ENCODE results near the gene SORL1-AS1.

GRCh38 chr11:121448431-121448941 is 4.3 kb downstream of the SORL1-AS1 start:
- TF ChIP-seq POLR2AphosphoS5 (IDR thresholded peaks at IDR 0.05), result no peak
- TF ChIP-seq, protein P1, sequence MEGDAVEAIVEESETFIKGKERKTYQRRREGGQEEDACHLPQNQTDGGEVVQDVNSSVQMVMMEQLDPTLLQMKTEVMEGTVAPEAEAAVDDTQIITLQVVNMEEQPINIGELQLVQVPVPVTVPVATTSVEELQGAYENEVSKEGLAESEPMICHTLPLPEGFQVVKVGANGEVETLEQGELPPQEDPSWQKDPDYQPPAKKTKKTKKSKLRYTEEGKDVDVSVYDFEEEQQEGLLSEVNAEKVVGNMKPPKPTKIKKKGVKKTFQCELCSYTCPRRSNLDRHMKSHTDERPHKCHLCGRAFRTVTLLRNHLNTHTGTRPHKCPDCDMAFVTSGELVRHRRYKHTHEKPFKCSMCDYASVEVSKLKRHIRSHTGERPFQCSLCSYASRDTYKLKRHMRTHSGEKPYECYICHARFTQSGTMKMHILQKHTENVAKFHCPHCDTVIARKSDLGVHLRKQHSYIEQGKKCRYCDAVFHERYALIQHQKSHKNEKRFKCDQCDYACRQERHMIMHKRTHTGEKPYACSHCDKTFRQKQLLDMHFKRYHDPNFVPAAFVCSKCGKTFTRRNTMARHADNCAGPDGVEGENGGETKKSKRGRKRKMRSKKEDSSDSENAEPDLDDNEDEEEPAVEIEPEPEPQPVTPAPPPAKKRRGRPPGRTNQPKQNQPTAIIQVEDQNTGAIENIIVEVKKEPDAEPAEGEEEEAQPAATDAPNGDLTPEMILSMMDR (IDR thresholded peaks at IDR 0.05), result no peak
